ENCODE results near the gene ZNF423.
A peak's percentile ranks its signal among the peaks of the same experiment; 100 is the strongest.
"Not testable (repeated sequence)": the region's sequence is repeated elsewhere in the genome, so short reads cannot be mapped to it uniquely, and the experiment has no call there.

Gene ZNF423

GRCh38 chr16:49881890-49882289, 26.0 kb upstream of the ZNF423 start:
- Mint-ChIP-seq H3K9me3 (no peaks in the 10 kb centered on the region), H3K27me3 (peaks cover 27% of the 10 kb centered on the region), H3K36me3 (ENCODE audit: low read depth) (no peaks in the 10 kb centered on the region), H3K4me1 (no peaks in the 10 kb centered on the region), H3K4me3 (no peak overlapping the region), H3K27ac (no peak overlapping the region)
- ATAC-seq (no peak), DNase-seq (no peak)

DNA sequence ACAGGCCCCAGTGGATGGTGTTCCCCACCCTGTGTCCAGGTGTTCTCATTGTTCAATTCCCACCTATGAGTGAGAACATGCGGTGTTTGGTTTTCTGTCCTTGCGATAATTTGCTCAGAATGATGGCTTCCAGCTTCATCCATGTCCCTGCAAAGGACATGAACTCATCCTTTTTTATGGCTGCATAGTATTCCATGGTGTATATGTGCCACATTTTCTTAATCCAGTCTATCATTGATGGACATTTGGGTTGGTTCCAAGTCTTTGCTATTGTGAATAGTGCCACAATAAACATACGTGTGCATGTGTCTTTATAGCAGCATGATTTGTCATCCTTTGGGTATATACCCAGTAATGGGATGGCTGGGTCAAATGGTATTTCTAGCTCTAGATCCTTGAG, 22.6 kb upstream of the ZNF423 start:
- H3K27ac Mint-ChIP-seq, H3K9me3 Mint-ChIP-seq, H3K4me3 Mint-ChIP-seq: not testable (repeated sequence)

DNA sequence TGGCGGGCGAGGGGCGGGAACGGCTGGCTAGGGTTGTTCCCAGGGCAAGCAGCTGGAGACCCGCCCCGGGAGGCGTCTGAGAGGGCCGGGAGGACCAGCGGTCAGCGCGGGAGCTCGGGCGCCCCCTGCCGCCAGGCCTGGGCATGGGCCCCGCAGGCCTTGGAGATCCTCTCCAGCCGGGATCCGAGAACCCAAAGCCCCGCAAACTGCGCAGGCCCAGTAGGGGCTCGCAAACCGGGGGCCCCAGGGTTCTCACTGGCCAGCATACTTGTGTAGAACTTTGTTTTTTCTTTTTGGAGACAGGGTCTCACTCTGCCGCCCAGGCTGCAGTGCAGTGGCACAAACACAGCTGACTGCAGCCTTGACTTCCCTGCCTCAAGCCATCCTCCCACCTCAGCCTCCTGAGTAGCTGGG, 20.8 kb upstream of the ZNF423 start:
- Mint-ChIP-seq H3K9me3 (no peaks in the 10 kb centered on the region), H3K4me1 (no peaks in the 10 kb centered on the region), H3K27ac (no peak overlapping the region), H3K4me3 (no peak overlapping the region), H3K27me3 (peaks cover 35% of the 10 kb centered on the region), H3K36me3 (ENCODE audit: low read depth) (no peaks in the 10 kb centered on the region)
- DNase-seq = peak; percentile 64
- peak; percentile 38 for ATAC-seq

More for the DNA sequence above, 22.6 kb upstream of the ZNF423 start:
- H3K27me3 Mint-ChIP-seq = peaks cover 34% of the 10 kb centered on the region
- ATAC-seq; DNase-seq; H3K36me3 Mint-ChIP-seq (ENCODE audit: low read depth); H3K4me1 Mint-ChIP-seq: not testable (repeated sequence)

GRCh38 chr16:49875806-49876715, 20.1 kb upstream of the ZNF423 start:
- no peak overlapping the region for H3K27ac Mint-ChIP-seq

GRCh38 chr16:49874613-49875237, 18.8 kb upstream of the ZNF423 start:
- Mint-ChIP-seq H3K27me3 (peaks cover 31% of the 10 kb centered on the region), H3K36me3 (ENCODE audit: low read depth) (no peaks in the 10 kb centered on the region), H3K4me1 (no peaks in the 10 kb centered on the region), H3K27ac (no peak overlapping the region), H3K9me3 (no peaks in the 10 kb centered on the region), H3K4me3 (no peak overlapping the region)
- ATAC-seq (no peak), DNase-seq (no peak)

More at GRCh38 chr16:49875806-49876715, 20.1 kb upstream of the ZNF423 start:
- Mint-ChIP-seq H3K4me1 (no peaks in the 10 kb centered on the region), H3K9me3 (no peaks in the 10 kb centered on the region), H3K4me3 (no peak overlapping the region), H3K27me3 (peaks cover 35% of the 10 kb centered on the region), H3K36me3 (ENCODE audit: low read depth) (no peaks in the 10 kb centered on the region)
- DNase-seq (no peak), ATAC-seq (no peak)

- not testable (repeated sequence) for H3K4me1 Mint-ChIP-seq; H3K27ac Mint-ChIP-seq; H3K36me3 Mint-ChIP-seq (ENCODE audit: low read depth); H3K4me3 Mint-ChIP-seq; DNase-seq; H3K9me3 Mint-ChIP-seq; ATAC-seq
- H3K27me3 Mint-ChIP-seq = peaks cover 14% of the 10 kb centered on the region
Measured at GRCh38 chr16:49871824-49872223, 15.9 kb upstream of the ZNF423 start.

DNA sequence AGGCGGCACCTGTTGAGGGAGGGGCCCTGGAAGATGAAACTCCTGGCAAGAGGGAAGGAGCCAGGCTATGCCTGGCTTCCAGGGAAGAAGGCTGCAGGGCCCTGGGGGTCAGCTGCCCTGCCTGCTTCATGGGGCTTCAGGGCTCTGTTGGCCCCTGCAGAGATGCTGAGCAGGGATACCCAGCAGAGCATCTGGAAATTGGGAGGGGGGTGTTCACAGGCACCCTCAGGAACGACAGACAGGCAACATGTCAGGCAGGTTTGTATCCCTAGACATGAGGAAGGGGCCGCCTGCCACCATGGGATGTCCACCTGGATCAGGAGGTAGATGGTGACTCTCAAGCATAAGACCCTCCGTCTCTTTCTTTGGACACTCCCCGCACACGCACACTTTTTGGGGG, 13.8 kb upstream of the ZNF423 start:
- Mint-ChIP-seq H3K4me3 (no peak overlapping the region), H3K9me3 (no peaks in the 10 kb centered on the region), H3K27me3 (peaks cover 10% of the 10 kb centered on the region), H3K36me3 (ENCODE audit: low read depth) (no peaks in the 10 kb centered on the region), H3K4me1 (no peaks in the 10 kb centered on the region), H3K27ac (no peak overlapping the region)
- ATAC-seq (no peak), DNase-seq (no peak)

- Mint-ChIP-seq H3K36me3 (ENCODE audit: low read depth) (no peaks in the 10 kb centered on the region), H3K9me3 (no peaks in the 10 kb centered on the region), H3K4me3 (no peak overlapping the region), H3K27ac (no peak overlapping the region), H3K4me1 (no peaks in the 10 kb centered on the region), H3K27me3 (peaks cover 6% of the 10 kb centered on the region)
- DNase-seq (no peak), ATAC-seq (no peak)
Measured at GRCh38 chr16:49867796-49868668, 12.1 kb upstream of the ZNF423 start.

- Mint-ChIP-seq H3K4me3 (no peak overlapping the region), H3K36me3 (ENCODE audit: low read depth) (no peaks in the 10 kb centered on the region), H3K9me3 (no peaks in the 10 kb centered on the region), H3K4me1 (no peaks in the 10 kb centered on the region), H3K27me3 (peaks cover 6% of the 10 kb centered on the region), H3K27ac (no peak overlapping the region)
- ATAC-seq = no peak
- no peak for DNase-seq
Measured at GRCh38 chr16:49867234-49867633, 11.3 kb upstream of the ZNF423 start.

- DNase-seq (no peak), ATAC-seq (no peak)
- Mint-ChIP-seq H3K27ac (no peak overlapping the region), H3K4me1 (no peaks in the 10 kb centered on the region), H3K27me3 (peaks cover 8% of the 10 kb centered on the region), H3K36me3 (ENCODE audit: low read depth) (no peaks in the 10 kb centered on the region), H3K9me3 (no peaks in the 10 kb centered on the region), H3K4me3 (no peak overlapping the region)
Measured at GRCh38 chr16:49866595-49867071, 10.7 kb upstream of the ZNF423 start.

DNA sequence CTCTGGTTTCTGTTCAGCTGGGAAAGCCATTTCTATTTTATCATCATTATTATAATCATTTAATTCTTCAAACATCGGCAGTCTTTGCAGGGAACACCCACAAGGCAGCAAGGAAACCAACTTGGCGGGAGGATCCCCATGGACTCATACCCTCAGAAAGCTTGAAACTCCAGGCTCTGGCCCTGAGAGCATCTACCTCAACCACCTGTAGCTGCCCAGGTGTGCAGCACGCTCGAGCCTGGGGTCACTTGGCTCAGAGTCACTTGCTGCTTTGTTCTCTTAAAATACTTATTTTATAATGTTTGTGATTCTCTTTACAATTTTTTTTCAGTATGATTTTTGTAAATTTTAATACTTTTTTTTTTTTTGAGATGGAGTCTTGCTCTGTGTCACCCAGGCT, 6.8 kb upstream of the ZNF423 start:
- H3K36me3 Mint-ChIP-seq (ENCODE audit: low read depth) = no peaks in the 10 kb centered on the region
- no peak overlapping the region for H3K4me3 Mint-ChIP-seq
- H3K4me1 Mint-ChIP-seq = peaks cover 4% of the 10 kb centered on the region
- ATAC-seq (no peak), DNase-seq (no peak)
- peaks cover 22% of the 10 kb centered on the region for H3K27me3 Mint-ChIP-seq
- H3K9me3 Mint-ChIP-seq = no peaks in the 10 kb centered on the region
- H3K27ac Mint-ChIP-seq = no peak overlapping the region

DNA sequence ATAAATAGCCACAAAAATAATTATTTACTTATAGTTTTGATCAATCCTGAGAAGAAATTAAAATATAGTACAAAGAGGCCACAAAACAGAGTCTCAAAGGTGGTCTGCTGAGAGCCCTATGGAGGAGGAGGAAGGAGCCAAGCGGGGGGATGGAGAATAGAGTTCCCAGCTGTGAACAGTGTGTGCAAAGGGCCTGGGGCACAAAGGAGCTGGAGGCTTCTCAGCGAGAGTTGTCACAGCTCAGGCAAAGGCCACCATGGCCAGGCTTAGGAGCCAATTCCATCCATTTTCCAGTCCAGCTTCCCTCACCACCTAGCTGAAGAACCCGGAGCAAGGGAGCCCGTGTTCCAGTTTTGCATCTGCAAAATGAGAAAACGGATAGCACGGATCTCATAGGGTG, 5.4 kb upstream of the ZNF423 start:
- Mint-ChIP-seq H3K4me1 (peaks cover 10% of the 10 kb centered on the region), H3K27me3 (peaks cover 30% of the 10 kb centered on the region), H3K9me3 (no peaks in the 10 kb centered on the region), H3K4me3 (no peak overlapping the region), H3K36me3 (ENCODE audit: low read depth) (no peaks in the 10 kb centered on the region), H3K27ac (no peak overlapping the region)
- no peak for DNase-seq
- ATAC-seq = no peak

DNA sequence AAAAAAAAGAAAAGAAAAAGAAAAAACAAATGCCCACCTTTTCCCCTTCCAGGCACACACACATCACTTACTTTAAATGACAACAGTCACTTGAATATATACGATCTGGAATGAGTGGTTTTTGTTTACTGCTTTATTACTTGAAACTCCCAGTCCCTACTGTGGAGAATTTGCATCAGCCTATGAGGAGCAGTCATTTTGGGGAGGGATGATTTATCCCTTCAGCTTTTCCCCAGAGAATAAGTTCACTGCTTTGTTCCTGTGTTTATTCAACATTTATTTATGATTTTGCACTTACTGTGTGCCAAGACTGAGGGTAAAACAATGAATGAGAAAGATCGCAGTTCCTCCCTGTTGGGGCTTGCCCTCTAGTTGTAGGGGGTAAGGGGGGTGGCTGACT, 4.7 kb upstream of the ZNF423 start:
- peaks cover 10% of the 10 kb centered on the region for H3K4me1 Mint-ChIP-seq
- H3K36me3 Mint-ChIP-seq (ENCODE audit: low read depth) = no peaks in the 10 kb centered on the region
- H3K27me3 Mint-ChIP-seq = peaks cover 33% of the 10 kb centered on the region
- no peaks in the 10 kb centered on the region for H3K9me3 Mint-ChIP-seq
- no peak for ATAC-seq
- no peak for DNase-seq
- H3K27ac Mint-ChIP-seq = no peak overlapping the region
- no peak overlapping the region for H3K4me3 Mint-ChIP-seq

GRCh38 chr16:49859125-49859811, 3.4 kb upstream of the ZNF423 start:
- DNase-seq (peak; percentile 16), ATAC-seq (no peak)
- Mint-ChIP-seq H3K4me1 (peaks cover 10% of the 10 kb centered on the region), H3K27me3 (peaks cover 36% of the 10 kb centered on the region), H3K36me3 (ENCODE audit: low read depth) (no peaks in the 10 kb centered on the region), H3K4me3 (no peak overlapping the region), H3K9me3 (no peaks in the 10 kb centered on the region), H3K27ac (no peak overlapping the region)

Data from activated naive CD8-positive, alpha-beta T cell treated with anti-CD3 and anti-CD28 coated beads, Interleukin-2, amount 50 U/mL, for 24 hours (primary cell).